Mesenteric fat pad (tissue), 1 donor: ENCODE measurements around the gene DCDC1. TPM values are rescaled to one million over a fixed set of nuclear protein-coding genes. Genes with fewer than 3 reads are reported as not detected.

Source experiments
- DNase-seq: peaks from one replicate; pipeline ENCODE4 v3.0.0-alpha.2; 2020; ENCODE audit warnings: low spot score
- total RNA-seq: library from RNA; stranded (reverse); fragmentation: NEBNext Ultra II Directional; extraction: Animal tissue kit (Norgen Biotek cat#: 25700); gene quantifications from one replicate; pipeline ENCODE4 v1.2.1, GENCODE V29; 2021
- donor health status: DM: yes; HTN: yes; CAD: no.

The DCDC1 gene
- total RNA-seq, 1 donor from 2014 or later, result not detected

- no peak for DNase-seq
These were observed 258.7 kb downstream of the DCDC1 start for GRCh38 chr11:31110830-31111229.

GRCh38 chr11:31109446-31109845, 260.1 kb downstream of the DCDC1 start:
- no peak for DNase-seq

GRCh38 chr11:31107649-31108048, 261.9 kb downstream of the DCDC1 start:
- DNase-seq, result no peak

- DNase-seq, result no peak
These were observed 262.5 kb downstream of the DCDC1 start for GRCh38 chr11:31106968-31107576.

DNA sequence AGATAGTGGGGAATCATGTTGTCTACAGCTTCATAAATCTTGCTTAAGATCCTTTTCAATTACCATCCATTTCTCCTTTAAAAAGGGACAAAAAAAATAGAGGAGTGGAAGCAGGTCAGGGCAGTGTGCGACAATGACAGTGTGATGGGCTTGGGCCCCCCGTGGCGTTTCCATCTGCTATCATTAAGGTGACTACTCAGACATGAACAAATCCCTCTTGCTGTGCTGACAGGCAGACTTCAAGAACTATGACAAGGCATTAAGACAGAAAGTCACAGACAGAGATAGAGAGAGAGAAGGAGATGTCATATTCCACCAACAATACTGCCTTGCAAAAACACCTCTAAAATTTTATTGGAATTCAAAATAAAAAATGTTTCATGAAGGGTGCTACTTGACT, 263.2 kb downstream of the DCDC1 start:
- no peak for DNase-seq

GRCh38 chr11:31102875-31103274, 266.7 kb downstream of the DCDC1 start:
- DNase-seq, result no peak

DNA sequence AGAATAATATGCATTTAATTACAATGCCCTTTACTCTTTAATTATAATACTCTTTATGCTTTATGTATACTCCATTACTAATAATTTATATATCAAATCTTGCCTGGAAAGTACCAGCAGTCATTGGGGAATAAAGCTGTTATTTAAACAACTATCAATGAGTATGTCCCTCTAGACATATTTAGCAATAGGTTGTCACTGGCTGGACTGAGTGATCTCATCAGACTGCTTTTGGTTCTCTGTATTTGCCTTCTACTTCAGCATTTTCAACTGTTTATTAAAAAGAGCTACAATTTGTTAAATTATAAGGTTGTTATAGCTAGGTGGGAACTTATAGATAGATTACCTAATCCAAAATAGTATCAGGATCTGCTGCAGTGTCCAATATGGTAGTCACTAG, 267.2 kb downstream of the DCDC1 start:
- DNase-seq, result no peak

DNA sequence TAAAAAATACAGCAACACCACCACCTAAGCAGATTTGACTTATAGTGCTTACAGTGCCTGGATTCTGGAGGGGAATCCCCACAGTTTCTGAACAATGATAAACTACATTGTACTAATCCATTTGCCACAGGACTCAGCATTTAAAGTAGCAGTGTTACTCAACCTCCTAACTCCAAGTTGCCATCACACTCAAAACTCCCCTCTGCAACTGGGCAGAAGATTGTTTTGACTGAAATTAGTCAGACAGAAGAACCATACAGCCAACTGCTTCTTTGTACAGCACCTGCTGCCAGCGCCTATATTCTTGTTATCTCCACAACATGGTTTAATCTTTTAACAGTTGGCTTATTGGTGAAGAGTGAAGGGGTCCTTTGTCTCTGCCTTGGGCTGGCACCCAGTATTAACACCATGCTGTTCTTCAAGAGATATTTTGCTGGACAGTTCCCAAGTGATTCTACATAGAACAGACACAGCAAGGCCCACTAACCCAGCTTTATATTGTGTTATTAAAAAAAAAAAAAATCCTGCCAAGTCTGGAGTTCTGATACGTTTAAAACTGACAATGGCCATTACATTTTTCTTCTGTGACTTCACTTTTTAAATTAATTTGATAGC, 273.2 kb downstream of the DCDC1 start:
- no peak for DNase-seq

DNA sequence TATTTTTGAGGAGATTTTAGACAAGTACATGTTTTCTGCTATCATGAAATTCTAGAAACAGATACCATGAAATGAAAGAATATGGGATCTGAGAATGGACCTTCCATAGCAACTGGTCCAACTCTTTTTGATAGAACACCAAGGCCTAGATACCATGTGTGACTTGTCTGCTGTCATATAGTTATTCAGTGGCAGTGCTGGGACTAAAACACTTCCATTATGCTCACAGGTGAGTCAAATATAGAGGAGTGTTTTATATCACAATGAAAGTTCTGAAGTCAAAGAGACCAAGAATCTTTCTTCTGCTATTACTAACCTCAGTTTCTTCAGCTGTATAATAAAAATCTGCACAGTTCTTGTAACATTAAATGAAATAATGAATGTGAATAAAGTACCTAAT, 276.9 kb downstream of the DCDC1 start:
- DNase-seq, result no peak

GRCh38 chr11:31089117-31089516, 280.4 kb downstream of the DCDC1 start:
- DNase-seq, result no peak

DNA sequence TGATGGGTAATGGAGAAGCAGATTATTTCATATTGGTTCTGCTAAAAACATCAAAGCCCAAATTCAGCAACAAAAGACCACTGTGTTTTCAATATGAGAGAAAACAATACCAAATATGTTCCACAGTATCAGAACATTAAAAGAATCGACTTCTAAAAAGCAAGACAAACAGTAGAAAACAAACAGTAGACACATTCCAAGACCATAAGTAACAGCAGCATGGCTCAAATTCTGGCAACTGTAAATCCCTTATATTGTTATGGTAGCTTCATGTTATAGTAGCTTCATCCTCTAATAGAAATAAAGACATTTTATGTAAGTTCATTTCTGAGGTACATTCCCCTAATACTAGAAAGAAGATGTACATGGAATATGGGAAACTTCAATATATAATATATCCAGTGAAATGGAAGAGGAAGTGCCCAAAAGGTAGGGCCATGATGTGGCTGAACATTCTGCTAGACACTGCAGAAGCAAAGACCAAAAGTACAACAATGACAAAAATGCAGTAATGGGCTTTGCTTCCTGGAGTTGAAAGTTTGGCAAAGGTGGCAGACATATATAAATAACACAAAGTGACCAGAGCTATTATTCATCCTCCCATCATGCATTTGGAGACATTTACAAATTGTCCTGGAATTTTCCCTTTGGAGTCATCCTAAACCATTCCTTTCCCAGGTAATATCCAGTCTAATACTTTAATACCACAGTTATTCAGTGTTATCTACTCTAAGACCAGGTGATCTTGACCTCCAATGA, 299.9 kb downstream of the DCDC1 start:
- no peak for DNase-seq

- DNase-seq, result no peak
These were observed 308.7 kb downstream of the DCDC1 start for GRCh38 chr11:31060880-31061279.

- no peak for DNase-seq
These were observed 310.0 kb downstream of the DCDC1 start for GRCh38 chr11:31059529-31059928.

DNA sequence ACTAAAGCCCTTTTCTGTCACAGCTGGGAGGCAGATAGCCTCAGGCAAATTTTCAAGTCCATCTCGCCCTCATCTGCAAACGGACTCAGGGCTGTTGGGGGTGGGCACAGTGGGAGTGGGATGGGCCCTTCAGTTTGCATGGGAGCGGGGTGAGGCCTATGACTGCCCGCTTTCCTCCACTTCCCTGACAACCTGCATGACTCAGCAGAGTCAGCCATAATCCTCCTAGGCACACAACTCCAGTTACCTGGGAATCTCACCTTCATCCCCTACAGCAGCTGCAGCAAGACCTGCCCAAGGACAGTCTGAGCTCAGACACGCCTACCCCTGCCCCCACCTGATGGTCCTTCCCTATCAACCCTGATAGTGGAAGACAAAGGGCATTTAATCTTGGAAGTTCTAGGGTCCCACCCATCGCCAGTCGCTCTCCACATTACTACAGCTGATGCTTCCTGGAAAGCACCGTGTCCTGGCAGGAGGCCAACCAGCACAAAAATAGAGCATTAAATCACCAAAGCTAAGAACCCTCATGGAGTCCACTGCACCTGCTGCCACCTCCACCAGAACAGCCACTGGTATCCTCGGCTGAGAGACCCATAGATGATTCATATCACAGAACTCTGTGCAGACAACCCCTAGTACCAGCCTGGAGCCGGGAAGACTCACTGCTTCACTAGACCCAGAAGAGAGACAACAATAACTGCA, 319.3 kb downstream of the DCDC1 start:
- no peak for DNase-seq

- no peak for DNase-seq
These were observed 324.2 kb downstream of the DCDC1 start for GRCh38 chr11:31045335-31045734.

DNA sequence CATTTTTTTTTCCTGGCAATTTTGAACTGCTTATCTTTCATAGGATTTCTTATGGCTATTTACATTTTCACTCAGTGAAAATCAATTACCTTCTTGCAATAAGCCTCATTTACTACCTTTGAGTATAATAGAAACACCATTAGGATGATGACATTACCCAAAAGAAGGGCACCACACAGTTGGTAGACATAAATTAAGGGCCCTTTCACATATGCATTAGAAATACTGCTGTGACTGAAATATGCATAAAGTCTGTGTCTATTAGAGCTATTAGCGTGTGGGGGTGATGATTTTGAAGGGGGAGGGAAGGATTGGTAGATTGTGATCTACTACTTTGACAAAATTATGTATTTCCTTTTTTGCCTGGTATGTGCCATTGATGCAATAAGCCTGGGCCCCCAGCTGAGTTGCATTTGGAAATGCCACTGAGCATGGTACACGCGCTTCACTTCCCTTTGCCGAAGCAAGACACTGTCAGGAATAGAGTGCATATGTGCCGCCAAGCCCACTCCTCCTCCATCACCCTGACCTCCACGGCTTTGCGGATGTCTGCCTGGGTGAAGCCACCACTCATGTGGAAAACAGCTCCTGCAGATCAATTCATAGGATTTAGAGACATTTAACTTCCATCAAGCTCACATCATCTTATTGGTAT, 339.3 kb downstream of the DCDC1 start:
- no peak for DNase-seq

GRCh38 chr11:31026315-31026714, 343.2 kb downstream of the DCDC1 start:
- no peak for DNase-seq

DNA sequence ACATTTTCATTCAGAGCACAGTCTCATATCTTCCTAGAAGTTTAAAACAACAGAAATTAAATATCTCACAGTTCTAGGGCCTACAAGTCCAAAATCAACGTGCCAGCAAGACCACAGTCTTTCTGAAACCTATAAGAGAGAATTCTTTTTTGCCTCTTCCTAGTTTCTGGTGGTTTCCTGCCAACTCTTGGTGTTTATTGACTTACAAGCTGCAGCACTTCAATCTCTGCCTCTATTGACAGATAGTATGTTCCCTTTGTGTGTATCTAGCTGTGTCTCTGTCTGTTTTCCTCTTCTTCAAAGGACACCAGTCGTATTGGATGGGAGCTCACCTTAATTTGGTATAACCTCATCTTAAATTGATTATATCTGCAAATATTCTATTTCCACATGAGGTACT, 347.5 kb downstream of the DCDC1 start:
- no peak for DNase-seq

GRCh38 chr11:31019786-31020185, 349.8 kb downstream of the DCDC1 start:
- no peak for DNase-seq

DNA sequence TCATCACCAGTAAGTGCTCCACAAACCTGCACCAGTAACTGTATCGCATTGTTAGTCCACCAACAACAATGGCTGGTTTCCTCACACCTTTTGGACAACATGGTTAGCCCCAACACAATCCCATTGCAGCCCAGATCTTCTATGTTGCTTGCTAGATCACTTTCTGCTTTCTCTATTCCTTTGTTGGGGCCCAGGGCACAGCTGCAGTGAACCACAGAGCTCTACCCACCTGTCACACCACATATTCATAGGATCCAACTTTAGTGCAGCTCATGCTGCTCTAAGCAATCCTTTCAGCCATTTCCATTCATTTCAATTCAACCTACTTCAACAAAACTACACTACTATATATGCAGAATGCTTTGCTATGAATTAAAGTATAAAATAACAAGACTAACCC, 364.3 kb downstream of the DCDC1 start:
- DNase-seq, result no peak

DNA sequence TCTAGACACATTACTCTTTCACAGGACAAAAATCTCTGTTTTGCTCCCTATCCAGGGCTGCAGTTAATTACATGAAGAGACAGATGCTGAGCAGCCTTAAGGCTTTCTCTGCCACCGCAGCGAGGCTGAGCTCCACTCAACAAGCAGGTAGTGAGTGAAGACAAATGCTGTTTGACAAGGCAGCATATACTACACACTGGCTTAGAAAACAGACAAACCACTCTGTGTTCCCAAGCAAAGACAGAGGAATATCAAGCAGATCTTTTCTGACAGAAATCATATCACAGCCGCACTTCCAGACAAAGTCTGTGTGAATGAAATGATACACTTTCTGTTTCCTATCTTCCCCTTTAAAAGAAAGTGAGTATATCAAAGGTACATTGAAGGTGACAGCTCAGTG, 368.1 kb downstream of the DCDC1 start:
- no peak for DNase-seq

DNA sequence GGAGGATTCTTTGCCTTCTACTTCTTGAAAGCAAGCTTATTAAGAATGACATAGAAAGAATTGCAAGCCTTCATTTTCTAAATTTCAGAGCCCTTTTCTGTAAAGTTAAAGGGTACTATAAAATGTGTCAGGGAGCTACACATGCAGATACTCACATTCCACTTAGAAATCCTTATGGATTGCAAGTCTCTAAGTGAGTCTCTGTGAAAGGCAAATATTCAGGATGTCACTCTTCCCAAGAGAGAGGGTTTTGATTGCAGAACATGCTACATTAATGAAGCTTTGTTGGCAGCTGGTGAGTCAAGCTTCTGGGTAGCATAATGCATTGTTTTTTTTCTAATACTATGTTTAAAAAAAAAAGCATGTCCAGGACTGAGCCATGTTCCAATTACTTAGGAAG, 369.2 kb downstream of the DCDC1 start:
- no peak for DNase-seq
